HepG2 (cell line): ENCODE results near the gene CAPN10. TPM values are rescaled to one million over a fixed set of nuclear protein-coding genes. Genes with fewer than 3 reads are reported as not detected.

ENCODE experiments used
- HOXA9 ChIP-seq: sonication (generic); formaldehyde crosslinking; IDR thresholded peaks from 2 replicates; pipeline ENCODE4 v1.8.1; 2022; ENCODE audit warnings: missing genetic modification reagents, mild to moderate bottlenecking, moderate library complexity, borderline replicate concordance
- MXI1 ChIP-seq: IDR thresholded peaks from 3 replicates; pipeline ENCODE4 v1.6.1; 2012; ENCODE audit warnings: low read depth, low read length, inconsistent platforms, borderline replicate concordance
- PAWR ChIP-seq: sonication (generic); formaldehyde crosslinking; IDR thresholded peaks from 2 replicates; pipeline ENCODE4 v1.4.0; 2020; ENCODE audit warnings: missing genetic modification reagents, mild to moderate bottlenecking, borderline replicate concordance
- PRMT3 ChIP-seq: sonication (generic); formaldehyde crosslinking; IDR thresholded peaks from 2 replicates; pipeline ENCODE4 v1.8.1; 2022; ENCODE audit warnings: low read depth, mild to moderate bottlenecking, moderate library complexity, missing genetic modification reagents, borderline replicate concordance
- ZFY ChIP-seq: sonication (generic); formaldehyde crosslinking; IDR thresholded peaks from 2 replicates; pipeline ENCODE4 v1.4.0; 2020; ENCODE audit warnings: missing genetic modification reagents
- ZNF749 ChIP-seq: sonication (generic); formaldehyde crosslinking; IDR thresholded peaks from 2 replicates; pipeline ENCODE4 v1.8.0; 2022; ENCODE audit warnings: mild to moderate bottlenecking, missing genetic modification reagents, moderate library complexity, borderline replicate concordance
- polyA plus RNA-seq, 8 experiments: library from polyadenylated mRNA; depleted of rRNA in 3 of 8; stranded (reverse) in 7 of 8; unstranded in 1 of 8; fragments of >200 nt; fragmentation: Illumina TruSeq in 4 of 8; extraction: Trizol in 4 of 8; gene quantifications; 2 replicates each; pipeline versions ENCODE4 v1.2.1 to v1.2.3, GENCODE V29; 2011 to 2016; ENCODE audit warnings: low read depth in 4 of 8, missing spikeins in 1 of 8, mixed read lengths in 1 of 8; ENCODE audit not compliant: insufficient read depth in 1 of 8
- total RNA-seq, 5 experiments: library from RNA; depleted of rRNA; stranded (reverse); fragments of >200 nt; fragmentation: Illumina TruSeq; extraction: Trizol; gene quantifications; 2 replicates each; pipeline ENCODE4 v1.2.3, GENCODE V29; 2016; ENCODE audit warnings: low read depth in 1 of 5
- TF ChIP-seq, protein P1 (sequence below): conservative IDR thresholded peaks from 2 replicates; pipeline ENCODE4 v1.6.1; 2018; ENCODE audit warnings: missing genetic modification reagents
- TF ChIP-seq, protein P2 (sequence below): sonication (generic); formaldehyde crosslinking; IDR thresholded peaks from 2 replicates; pipeline ENCODE4 v1.9.0; 2021; ENCODE audit warnings: missing genetic modification reagents, borderline replicate concordance
- TF ChIP-seq, protein P3 (sequence below): sonication (generic); formaldehyde crosslinking; conservative IDR thresholded peaks from 2 replicates; pipeline ENCODE4 v1.4.0; 2020; ENCODE audit warnings: missing genetic modification reagents
- TF ChIP-seq, protein P4 (sequence below), 2 experiments: fragments of 450-650 bp in 1 of 2; sonication (generic) in 1 of 2; formaldehyde crosslinking in 1 of 2; IDR thresholded peaks; 2 replicates each; pipeline versions ENCODE4 v1.6.1 to v1.8.0; 2016 to 2022; ENCODE audit warnings: antibody characterized with exemption in 1 of 2, mild to moderate bottlenecking in 1 of 2, missing genetic modification reagents in 1 of 2

Gene CAPN10
- total and polyA plus RNA-seq, 2 of the 13 experiments (the other 11 are each of a cell fraction or from before 2014, with no cell fraction given): 27.6 to 32.4 TPM

DNA sequence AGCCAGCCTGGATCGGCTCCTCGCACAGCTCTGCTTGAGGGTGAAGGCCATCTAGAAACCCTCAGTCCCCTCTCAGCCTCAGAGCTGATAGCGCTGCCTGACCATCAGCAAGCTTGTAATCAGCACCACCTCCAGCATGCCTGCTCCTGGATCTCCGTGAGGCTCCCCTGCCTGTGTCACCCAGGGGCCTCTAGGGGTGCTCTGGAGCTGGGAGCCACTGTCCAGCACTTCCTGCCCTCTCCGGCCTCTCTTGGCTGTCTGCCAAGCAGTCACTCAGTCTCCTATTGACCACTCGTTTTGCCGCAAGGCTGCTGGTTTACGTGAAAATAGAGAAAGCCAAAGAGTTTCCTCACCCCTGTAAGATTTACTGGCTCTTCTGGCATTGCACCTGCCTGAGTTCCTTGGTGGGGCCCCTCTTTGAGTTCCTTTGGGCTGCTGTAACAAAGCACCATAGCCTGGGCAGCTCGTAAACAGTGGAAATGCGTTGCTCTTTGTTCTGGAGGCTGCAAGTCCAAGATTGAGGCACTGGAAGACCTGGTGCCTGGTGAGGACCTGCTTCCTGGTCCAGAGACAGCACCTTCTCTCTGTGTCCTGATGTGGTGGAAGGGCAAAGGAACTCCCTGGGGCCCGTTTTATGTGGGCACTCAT lies 17.9 kb downstream of the CAPN10 start (continued):
- TF ChIP-seq, protein P1, sequence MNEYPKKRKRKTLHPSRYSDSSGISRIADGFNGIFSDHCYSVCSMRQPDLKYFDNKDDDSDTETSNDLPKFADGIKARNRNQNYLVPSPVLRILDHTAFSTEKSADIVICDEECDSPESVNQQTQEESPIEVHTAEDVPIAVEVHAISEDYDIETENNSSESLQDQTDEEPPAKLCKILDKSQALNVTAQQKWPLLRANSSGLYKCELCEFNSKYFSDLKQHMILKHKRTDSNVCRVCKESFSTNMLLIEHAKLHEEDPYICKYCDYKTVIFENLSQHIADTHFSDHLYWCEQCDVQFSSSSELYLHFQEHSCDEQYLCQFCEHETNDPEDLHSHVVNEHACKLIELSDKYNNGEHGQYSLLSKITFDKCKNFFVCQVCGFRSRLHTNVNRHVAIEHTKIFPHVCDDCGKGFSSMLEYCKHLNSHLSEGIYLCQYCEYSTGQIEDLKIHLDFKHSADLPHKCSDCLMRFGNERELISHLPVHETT (CRISPR knock-in tag): 0 out of 2 replicates have a peak, but pooled peaks have one; percentile 24
- TF ChIP-seq ZFY (peak; percentile 65; the same call in 1 of the 2 replicates), MXI1 (peak; percentile 85; the same call in 2 of the 3 replicates), PAWR (CRISPR knock-in tag) (0 out of 2 replicates have a peak, but pooled peaks have one; percentile 2), PRMT3 (no peak), ZNF749 (CRISPR knock-in tag) (no peak), HOXA9 (CRISPR knock-in tag) (no peak)
- TF ChIP-seq, protein P2, sequence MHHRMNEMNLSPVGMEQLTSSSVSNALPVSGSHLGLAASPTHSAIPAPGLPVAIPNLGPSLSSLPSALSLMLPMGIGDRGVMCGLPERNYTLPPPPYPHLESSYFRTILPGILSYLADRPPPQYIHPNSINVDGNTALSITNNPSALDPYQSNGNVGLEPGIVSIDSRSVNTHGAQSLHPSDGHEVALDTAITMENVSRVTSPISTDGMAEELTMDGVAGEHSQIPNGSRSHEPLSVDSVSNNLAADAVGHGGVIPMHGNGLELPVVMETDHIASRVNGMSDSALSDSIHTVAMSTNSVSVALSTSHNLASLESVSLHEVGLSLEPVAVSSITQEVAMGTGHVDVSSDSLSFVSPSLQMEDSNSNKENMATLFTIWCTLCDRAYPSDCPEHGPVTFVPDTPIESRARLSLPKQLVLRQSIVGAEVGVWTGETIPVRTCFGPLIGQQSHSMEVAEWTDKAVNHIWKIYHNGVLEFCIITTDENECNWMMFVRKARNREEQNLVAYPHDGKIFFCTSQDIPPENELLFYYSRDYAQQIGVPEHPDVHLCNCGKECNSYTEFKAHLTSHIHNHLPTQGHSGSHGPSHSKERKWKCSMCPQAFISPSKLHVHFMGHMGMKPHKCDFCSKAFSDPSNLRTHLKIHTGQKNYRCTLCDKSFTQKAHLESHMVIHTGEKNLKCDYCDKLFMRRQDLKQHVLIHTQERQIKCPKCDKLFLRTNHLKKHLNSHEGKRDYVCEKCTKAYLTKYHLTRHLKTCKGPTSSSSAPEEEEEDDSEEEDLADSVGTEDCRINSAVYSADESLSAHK (CRISPR knock-in tag): no peak; the same call in 1 of the 2 replicates
- TF ChIP-seq, protein P3, sequence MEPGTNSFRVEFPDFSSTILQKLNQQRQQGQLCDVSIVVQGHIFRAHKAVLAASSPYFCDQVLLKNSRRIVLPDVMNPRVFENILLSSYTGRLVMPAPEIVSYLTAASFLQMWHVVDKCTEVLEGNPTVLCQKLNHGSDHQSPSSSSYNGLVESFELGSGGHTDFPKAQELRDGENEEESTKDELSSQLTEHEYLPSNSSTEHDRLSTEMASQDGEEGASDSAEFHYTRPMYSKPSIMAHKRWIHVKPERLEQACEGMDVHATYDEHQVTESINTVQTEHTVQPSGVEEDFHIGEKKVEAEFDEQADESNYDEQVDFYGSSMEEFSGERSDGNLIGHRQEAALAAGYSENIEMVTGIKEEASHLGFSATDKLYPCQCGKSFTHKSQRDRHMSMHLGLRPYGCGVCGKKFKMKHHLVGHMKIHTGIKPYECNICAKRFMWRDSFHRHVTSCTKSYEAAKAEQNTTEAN: no peak; the same call in 1 of the 2 replicates
- TF ChIP-seq, protein P4, sequence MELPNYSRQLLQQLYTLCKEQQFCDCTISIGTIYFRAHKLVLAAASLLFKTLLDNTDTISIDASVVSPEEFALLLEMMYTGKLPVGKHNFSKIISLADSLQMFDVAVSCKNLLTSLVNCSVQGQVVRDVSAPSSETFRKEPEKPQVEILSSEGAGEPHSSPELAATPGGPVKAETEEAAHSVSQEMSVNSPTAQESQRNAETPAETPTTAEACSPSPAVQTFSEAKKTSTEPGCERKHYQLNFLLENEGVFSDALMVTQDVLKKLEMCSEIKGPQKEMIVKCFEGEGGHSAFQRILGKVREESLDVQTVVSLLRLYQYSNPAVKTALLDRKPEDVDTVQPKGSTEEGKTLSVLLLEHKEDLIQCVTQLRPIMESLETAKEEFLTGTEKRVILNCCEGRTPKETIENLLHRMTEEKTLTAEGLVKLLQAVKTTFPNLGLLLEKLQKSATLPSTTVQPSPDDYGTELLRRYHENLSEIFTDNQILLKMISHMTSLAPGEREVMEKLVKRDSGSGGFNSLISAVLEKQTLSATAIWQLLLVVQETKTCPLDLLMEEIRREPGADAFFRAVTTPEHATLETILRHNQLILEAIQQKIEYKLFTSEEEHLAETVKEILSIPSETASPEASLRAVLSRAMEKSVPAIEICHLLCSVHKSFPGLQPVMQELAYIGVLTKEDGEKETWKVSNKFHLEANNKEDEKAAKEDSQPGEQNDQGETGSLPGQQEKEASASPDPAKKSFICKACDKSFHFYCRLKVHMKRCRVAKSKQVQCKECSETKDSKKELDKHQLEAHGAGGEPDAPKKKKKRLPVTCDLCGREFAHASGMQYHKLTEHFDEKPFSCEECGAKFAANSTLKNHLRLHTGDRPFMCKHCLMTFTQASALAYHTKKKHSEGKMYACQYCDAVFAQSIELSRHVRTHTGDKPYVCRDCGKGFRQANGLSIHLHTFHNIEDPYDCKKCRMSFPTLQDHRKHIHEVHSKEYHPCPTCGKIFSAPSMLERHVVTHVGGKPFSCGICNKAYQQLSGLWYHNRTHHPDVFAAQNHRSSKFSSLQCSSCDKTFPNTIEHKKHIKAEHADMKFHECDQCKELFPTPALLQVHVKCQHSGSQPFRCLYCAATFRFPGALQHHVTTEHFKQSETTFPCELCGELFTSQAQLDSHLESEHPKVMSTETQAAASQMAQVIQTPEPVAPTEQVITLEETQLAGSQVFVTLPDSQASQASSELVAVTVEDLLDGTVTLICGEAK (IDR thresholded peaks at IDR 0.05): no peak
- TF ChIP-seq, protein P4 (CRISPR knock-in tag; IDR thresholded peaks at IDR 0.05): peak; percentile 61; the same call in 1 of the 2 replicates
